ENCODE measurements around the gene PPP1R14C.

PPP1R14C gene

GRCh38 chr6:150203378-150203777 is 60.5 kb downstream of the PPP1R14C start:
- Histone ChIP-seq H3K27me3 (peaks cover 6% of the 10 kb centered on the region; the same call in 1 of the 2 replicates), H3K4me1 (no peaks in the 10 kb centered on the region), H3K9me3 (no peaks in the 10 kb centered on the region), H3K4me3 (ENCODE audit: low read depth, low read length) (no peak overlapping the region), H3K36me3 (no peaks in the 10 kb centered on the region)
- DNase-seq, result no peak
- TF ChIP-seq CTCF (IDR thresholded peaks at IDR 0.05; ENCODE audit: low read depth, low read length), result no peak

GRCh38 chr6:150203871-150204545 is 61.2 kb downstream of the PPP1R14C start:
- no peak for TF ChIP-seq CTCF (IDR thresholded peaks at IDR 0.05; ENCODE audit: low read depth, low read length)
- no peaks in the 10 kb centered on the region for H3K4me1 ChIP-seq

GRCh38 chr6:150204705-150205472 is 62.0 kb downstream of the PPP1R14C start:
- Histone ChIP-seq H3K36me3 (no peaks in the 10 kb centered on the region), H3K4me3 (ENCODE audit: low read depth, low read length) (no peak overlapping the region), H3K27me3 (peaks cover 4% of the 10 kb centered on the region; the same call in 1 of the 2 replicates), H3K9me3 (no peaks in the 10 kb centered on the region), H3K4me1 (no peaks in the 10 kb centered on the region)
- no peak for DNase-seq
- TF ChIP-seq CTCF (IDR thresholded peaks at IDR 0.05; ENCODE audit: low read depth, low read length), result no peak

More at GRCh38 chr6:150203871-150204545, 61.2 kb downstream of the PPP1R14C start:
- peaks cover 4% of the 10 kb centered on the region; the same call in 1 of the 2 replicates for H3K27me3 ChIP-seq
- DNase-seq, result no peak
- no peak overlapping the region for H3K4me3 ChIP-seq (ENCODE audit: low read depth, low read length)
- no peaks in the 10 kb centered on the region for H3K36me3 ChIP-seq
- H3K9me3 ChIP-seq, result no peaks in the 10 kb centered on the region

- no peak for DNase-seq
- H3K27me3 ChIP-seq, result peaks cover 4% of the 10 kb centered on the region; the same call in 1 of the 2 replicates
- H3K36me3 ChIP-seq, result no peaks in the 10 kb centered on the region
- no peak for TF ChIP-seq CTCF (IDR thresholded peaks at IDR 0.05; ENCODE audit: low read depth, low read length)
- H3K4me3 ChIP-seq (ENCODE audit: low read depth, low read length), result no peak overlapping the region
- H3K4me1 ChIP-seq, result no peaks in the 10 kb centered on the region
- H3K9me3 ChIP-seq, result no peaks in the 10 kb centered on the region
These were observed 65.2 kb downstream of the PPP1R14C start for GRCh38 chr6:150207931-150208570.

- Histone ChIP-seq H3K4me1 (no peaks in the 10 kb centered on the region), H3K4me3 (ENCODE audit: low read depth, low read length) (no peak overlapping the region), H3K36me3 (no peaks in the 10 kb centered on the region), H3K9me3 (no peaks in the 10 kb centered on the region), H3K27me3 (peaks cover 4% of the 10 kb centered on the region; the same call in 1 of the 2 replicates)
- no peak for DNase-seq
- TF ChIP-seq CTCF (IDR thresholded peaks at IDR 0.05; ENCODE audit: low read depth, low read length), result no peak
These were observed 65.9 kb downstream of the PPP1R14C start for GRCh38 chr6:150208611-150209352.
